HG03280 (cell line): ENCODE data around the gene PRSS50.

Source experiments
- ATAC-seq: cut with Tn5 transposase; IDR thresholded peaks from one replicate; pipeline ENCODE4 v1.9.1; 2021; ENCODE audit warnings: mild to moderate bottlenecking, moderate library complexity; ENCODE audit not compliant: unreplicated experiment

Gene PRSS50

DNA sequence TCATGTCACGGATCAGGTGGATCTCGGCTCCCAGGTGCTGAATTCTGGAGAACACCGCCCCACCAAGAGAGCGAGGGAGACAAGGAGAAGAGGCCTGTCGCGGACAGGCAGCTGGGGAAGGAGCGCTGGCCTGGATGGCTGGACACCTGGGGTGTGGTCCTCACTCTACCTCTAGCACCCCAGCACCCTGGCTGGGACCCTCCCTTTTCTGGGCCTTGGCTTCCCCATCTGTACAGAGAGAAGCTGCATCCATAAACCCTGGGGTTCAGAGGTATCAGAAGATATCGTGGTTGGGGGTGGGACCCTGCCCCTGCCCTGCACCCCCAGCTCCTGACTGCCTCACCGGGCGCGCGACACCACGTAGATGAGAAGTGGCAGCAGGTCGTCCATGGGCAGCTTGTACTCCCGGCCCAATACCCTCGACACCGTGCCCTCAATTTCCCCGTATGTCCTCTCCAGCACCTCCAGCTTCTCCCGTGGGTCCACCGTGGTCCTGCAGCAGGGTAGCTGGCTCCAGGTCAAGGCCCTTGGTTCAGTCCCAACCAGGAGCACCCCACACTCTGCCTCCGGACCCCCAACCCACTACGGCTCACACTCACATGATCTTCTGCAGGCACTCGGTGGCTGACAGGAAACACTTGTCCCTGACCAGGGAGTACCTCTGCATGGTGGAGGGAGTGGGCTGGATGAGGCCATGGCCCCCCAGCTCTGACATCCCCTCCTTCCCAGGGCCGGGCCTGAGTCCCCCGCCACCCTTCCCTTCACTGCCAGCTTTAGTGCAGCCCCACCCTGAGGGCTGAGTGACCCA, 45.9 kb downstream of the PRSS50 start:
- ATAC-seq, result no peak

DNA sequence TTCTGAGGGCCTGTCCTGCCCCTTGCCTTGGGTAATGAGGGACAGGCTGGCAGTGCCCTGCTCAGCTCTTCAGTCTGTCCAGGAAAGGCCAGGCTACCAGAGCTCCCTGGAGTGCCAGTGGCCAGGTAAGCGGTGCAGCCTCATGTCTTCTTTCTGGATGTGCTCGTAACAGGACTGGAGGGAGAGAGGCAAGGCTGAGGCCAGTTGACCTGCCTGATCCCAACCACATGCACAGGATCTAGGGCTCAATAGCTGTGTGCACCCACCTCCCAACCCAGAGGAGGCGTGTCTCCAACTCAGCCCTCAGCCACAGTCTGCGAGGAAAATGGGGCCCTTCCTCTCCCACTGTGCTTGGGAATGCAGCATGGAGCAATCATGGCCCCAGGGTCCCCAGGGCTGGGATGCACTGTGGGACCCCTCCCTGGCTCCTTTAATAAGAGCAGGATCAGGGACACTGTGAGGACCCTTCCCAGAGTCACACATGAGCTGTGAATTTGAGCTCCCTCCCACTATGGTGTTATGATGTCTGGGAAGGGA, 46.7 kb downstream of the PRSS50 start:
- ATAC-seq, result no peak

DNA sequence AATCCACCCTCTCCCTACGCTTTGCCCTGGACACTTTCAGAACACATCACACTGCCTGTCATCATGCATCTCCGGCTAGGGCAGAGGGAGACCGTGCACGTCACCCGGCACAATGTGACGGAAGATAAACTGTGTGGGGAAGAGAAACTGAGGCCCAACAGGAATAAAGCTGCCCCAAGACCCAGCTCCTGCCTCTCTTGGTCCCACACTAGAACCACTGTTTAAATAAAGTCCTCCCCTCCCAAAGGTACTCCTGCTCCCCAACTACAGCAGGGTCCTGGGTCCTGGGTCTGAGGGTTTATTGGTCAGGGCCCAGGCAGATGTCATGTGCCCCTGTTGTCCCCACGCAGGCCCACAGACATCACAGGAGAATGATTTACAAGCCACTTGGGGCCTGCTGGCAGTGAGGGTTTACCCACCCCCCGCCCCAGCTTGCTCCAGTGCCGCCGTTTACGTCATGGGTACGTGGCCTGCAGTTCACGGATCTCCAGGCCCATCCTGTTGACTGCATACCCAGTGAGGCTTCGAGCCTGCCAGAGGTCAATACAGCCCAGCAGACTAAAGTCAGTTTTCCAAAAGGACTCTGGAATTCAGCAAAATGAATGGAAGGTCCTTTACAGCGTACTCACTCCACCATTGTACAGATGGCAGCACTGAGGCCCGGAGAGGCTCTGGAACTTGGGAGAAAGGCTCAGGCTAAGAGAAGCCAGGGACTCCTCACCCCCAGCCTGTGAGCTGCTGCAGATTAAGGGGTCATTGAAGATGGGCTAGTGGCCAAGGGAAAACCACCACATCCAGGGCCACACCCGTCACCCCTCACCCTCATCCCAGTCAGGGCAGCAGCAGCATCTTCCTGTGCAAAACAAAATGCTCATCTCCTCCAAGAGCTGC, 47.4 kb downstream of the PRSS50 start:
- ATAC-seq, result no peak

DNA sequence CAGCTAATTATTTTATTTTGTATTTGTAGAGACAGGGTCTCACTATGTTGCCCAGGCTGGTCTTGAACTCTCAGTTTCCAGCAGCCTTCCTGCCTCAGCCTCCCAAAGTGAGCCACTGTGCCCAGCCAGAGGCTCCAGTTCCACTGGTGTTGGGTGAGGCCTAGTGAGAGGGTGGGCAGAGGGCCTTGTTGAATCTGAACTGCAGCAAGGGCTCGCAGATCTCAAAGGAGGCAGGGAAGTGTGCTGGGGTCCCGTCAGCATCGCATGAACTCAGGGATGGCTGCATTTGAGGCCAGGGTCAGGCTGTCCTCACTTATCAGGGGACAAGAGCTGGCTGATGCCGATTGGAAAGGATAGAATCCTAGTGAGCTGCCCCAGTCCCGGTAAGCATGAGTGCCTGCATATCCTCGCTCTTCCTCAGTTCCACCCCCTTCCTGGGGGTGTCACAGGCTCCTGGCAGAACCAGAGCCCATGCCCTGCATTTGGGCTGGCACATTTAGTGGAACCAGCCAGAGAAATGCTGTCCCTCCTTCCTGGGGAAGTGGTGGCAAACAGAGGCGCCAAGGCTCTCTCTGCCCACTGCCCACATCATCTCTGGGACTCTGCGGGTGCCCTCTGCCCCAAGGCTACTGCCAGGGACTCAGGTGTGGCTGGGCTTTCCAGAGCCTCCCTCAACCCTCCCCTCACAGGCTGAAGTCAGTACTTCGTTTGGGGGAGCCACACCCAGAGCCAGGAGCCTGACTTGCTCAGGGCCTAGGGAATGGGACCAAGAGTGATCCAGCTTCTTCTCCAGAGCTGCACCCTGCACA, 48.3 kb downstream of the PRSS50 start:
- ATAC-seq, result no peak

DNA sequence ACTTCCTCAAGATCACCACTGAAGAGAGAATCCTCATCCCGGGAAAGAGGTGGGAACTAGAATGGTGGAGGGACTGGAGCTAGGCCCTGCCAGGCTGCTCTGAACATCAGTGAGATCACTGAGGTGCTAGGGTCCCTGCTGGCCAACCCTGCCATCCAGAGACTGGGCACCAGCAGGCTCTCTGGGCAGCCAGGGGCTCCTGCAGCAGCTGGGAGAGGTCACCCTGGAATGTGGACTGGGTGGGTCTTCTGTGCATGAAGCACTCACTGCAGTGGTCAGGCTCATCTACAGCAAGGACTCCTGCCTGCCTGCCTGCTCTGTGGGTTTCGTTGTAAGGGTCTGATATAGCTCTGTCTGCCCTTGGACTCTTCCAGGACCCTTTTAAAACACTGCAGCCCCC, 49.1 kb downstream of the PRSS50 start:
- ATAC-seq, result no peak

DNA sequence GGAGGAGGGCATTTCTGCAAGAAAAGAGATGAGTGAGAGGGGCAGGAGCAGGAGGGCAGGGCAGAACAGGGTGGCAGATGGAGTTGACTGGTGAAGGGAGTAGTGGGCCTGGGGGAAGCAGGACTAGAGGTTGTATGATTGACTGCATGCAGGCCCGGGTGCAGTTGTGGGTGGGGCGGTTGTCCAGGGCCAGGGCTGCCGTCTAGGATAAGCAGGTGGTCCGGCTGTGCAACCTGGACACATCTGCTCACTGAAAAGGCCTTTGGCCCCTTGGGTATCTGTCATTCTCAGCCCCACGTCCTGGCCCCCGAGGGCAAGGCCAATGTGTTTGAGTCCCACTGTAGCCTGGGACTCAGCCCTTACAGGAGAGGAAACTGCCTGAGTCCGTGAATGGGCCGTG, 49.6 kb downstream of the PRSS50 start:
- ATAC-seq, result no peak

DNA sequence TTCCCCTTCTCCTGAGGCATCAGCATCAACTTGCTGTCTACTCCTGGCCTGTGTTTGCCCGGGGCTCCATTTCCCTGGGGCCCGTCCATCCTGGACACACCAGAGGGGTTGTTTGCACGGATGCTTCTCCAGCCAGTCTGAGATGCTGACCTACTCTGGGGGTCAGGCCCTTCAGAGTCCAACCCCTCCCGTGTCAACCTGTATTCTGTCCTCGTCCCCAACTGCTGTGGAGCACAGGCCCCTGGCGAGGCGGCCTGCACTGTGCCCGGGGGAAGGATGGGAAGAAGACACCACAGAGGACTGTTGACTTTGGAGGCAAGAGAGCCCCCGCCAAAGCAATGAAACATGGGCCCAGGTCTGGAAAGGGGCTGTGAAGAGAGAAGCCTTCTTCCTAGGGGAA, 50.0 kb downstream of the PRSS50 start:
- no peak for ATAC-seq

DNA sequence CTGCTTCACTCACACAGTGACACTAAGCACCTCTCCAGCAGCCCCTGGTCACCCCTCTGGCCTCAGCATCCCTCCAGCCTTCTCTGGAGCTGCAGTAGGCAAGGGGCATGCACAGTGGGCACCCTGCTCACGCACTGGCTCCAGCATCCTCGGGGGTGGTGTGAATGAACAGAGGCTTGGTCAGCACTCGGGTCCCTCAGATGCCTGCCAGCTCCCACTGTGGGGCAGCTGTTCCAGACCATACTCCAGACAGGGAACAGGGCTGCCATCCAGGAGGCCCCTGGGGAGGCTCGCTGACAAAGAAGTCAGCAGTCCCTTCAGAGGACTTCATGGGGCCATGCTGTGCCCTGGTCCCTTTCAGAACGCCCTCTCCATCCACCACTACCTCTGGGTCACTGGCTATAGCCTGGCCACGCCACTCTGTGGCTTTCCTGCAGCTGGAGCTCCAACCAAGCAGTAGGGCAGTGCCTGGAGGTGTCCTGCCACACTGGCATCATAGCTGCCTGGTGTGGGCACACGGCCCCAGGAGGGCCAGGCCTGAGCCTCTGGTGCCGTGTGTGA, 50.5 kb downstream of the PRSS50 start:
- ATAC-seq, result no peak

DNA sequence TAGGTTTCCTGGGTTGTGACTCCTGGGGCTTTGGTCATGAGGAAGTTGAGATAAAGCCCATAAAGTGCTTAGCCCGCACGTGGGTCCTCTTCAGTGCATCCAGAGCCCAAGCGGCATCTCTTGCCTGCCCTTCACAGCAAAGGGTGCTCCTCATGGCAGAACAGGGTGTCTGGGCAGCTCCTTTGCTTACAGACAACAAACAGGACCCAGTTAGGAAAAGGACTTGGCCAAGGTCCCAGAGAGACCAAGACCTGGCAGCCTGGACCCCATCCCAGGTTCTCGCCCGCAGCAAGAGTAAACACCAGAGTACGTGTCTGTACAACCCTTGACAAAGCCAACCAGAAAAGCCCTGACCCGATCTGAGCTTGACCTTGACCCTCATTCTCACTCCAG, 51.2 kb downstream of the PRSS50 start:
- no peak for ATAC-seq

DNA sequence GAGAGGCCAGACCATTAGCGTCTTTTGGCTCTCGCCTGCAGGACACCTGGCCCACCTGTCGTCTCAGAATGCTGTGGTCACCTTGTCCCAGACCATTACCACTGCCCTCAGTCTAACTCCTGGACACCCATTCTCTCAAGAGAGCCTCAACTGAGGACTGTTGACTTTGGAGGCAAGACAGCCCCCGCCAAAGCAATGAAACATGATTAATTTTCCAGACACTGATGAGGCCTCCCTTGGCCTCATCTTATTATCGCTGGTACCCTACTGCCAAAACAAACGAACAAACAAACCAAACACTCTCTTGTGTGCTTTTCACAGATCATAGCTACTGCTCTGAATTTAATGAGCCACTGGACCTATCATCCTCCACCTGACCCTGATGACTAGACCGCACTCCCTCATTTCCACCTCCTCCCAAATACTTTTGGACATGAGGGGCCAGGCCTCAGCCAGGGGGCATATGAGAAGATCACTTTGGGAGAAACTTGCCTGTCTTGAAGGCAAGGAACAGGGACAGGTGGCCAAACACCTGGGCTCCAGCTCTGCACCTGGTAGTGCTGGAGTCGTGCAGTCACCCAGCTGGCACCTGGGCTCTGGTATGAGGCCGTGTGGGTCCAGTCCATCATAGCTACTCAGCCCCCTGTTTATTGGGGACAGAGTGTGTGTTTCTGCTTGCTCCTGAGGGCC, 51.8 kb downstream of the PRSS50 start:
- ATAC-seq, result no peak

DNA sequence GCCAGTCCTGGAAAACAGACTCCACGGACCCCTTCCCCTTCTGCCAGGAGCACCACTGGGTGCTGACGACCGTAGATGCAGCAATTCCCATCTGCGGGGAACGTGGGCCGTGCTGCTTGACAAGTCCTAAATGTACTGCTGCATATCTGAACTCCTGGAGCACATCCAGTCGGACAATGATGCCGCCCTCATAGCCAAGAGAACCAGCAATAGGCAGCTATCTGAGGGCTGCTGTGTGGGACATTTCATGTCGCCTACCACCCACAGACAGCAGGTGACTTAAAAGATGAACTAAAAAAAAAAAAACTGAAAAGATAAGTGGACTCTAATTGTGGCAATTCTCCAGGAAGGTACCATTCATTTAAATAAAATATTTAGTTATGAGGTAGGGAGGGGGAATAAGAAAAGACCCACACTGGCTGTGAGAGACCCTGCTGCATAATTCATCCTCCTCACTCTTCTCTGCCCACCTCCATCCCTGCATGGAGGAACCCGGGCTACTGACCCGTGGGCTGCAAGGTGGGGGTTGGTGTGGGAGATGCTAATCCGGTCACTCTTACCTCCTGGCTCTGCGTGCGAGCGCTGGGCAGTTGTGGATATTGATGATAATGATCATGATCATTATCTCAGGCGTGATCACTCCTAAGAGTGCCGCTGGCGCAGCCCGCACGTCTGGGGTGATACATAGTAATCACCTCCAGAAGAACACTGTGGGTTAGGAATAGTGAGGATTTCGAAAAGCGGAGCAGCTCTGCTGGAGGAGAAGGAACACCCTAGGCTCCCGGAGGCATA, 52.5 kb downstream of the PRSS50 start:
- ATAC-seq, result no peak

DNA sequence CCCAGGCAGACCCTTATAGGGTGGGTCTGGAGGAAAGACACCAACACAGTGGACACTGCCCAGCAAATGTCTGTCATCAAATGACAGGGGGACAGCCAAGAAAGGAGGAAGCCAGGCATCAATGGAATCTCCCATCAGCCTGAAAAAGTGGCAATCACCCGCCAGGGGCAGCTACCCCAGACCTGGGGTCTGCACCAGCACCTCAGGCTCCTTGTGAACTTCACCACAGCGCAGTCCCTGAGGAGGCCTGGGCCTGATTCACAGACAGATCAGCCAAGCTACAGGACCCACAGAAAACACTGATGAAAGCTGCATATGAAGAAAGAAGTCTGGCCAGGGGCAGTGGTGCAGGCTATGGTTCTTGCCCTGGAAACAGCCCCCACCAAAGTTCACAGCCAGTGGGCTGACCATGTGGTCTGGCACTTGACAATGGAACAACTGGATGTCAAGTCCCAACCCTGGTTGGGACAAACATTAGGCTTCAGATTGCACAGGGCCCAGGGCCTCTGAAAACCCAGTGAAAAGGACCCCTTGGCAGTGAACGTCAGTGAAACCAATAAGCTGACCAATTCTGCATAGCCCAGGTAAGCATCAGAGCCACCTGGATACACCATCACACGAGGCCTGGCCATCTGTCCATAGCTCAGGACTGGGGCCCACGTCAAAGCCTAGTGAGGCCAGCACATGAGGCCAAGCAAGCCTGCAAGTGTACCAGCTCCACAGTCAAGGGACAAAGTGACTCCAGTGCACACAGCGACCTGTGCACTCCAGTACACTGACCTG, 53.3 kb downstream of the PRSS50 start:
- ATAC-seq, result no peak

DNA sequence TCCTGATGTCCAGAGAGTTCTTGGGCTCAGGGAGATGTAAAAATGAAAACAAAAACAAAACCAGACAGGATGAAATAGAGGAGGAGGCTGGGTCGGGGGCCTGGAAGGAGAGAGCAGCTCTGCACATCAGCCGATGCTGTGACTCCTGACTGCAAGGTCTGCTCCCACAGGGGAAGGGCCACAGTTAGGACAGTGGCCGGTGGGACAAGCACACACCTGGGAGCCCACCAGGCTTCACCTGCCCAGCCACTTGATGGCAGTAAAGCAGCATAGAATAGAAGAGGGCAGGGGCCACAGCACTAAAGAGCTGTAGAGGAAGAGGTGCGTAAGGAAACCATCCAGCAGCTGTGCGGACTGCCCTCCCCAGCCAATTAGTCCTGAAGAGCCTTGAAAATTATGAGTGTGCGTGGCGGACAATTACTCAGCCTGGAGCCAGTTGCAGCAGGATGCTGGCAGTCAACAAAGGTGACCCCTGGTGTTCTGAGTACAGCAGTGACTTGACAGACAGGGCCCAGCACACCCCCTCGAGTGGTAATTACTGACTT, 54.0 kb downstream of the PRSS50 start:
- no peak for ATAC-seq

DNA sequence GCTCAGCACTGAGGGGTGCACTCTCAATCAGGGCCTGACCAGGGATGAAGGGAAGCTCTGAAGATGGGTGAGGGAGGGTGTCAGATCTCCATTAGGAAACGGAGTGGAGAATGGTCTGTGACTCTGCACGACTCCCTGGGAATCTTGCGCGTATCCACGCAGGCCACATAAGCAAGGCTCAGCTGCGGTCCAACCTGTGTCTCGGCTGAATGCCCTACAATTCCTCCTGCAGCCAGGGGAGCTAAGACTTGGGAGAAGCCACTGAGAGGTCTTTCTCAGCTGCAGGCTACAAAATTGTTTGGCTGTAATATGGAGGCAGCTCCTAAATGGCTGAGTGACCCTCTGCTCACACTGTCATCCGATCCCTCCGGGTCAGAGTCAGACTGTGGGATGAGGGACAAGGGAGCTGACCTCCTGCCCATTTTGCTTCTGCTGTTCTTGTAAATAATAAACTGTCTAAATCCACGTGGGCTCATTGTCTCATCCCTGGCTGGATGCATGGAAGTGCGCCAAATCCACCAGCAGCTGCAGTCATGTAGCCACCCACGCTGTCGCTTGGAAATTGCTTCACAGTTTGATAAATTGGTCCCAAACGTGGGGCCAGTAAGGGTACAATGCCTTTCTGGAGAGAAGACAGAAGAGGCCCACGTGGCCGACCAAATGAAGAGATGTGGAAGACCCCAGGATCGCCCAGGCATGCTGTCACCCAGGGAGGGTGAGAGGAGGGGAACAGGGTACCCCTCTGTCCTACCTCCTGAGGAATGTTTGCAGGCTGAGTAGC, 54.7 kb downstream of the PRSS50 start:
- ATAC-seq, result no peak
